Mesendoderm (in vitro differentiated cells): ENCODE results near the gene ITGB7. TPM values are rescaled to one million over a fixed set of nuclear protein-coding genes. Genes with fewer than 3 reads are reported as not detected.

Experiments used
- small RNA-seq: library from polyadenylated mRNA; stranded (forward); fragments of <200 nt; extraction: miRNeasy Mini kit (QIAGEN cat#:217004); gene quantifications from one replicate; pipeline ENCODE3, GENCODE V24; 2013; ENCODE audit not compliant: insufficient read depth

Gene ITGB7

Small RNA genes within 50 kb of the gene (small RNA-seq; reads per million reads assigned to genes)
- not detected for gene HIGD1AP1
